Naive thymus-derived CD4-positive, alpha-beta T cell (primary cell): Measurements from ENCODE around the gene FCGBP. TPM values are rescaled to one million over a fixed set of nuclear protein-coding genes. Genes with fewer than 3 reads are reported as not detected.

Experiments used
- ATAC-seq: fragments of 150-1000 bp; cut with Tn5 transposase; 2 replicates; pipeline ENCODE4 v1.10.0; 2021; ENCODE audit warnings: mild to moderate bottlenecking, moderate library complexity
- CTCF ChIA-PET: fragments of 350-600 bp; sonication (Branson Sonifier 250); formaldehyde crosslinking; loops from one replicate; lab custom pipeline; 2021; ENCODE audit warnings: antibody characterized with exemption; lab: Charles Lee
- POLR2A ChIA-PET: fragments of 350-600 bp; sonication (Branson Sonifier 250); formaldehyde crosslinking; loops from one replicate; lab custom pipeline; 2021; ENCODE audit warnings: antibody characterized with exemption, inconsistent platforms; lab: Charles Lee
- DNase-seq, 9 donors: peaks; one replicate each; pipeline versions ENCODE4 v3.0.0 to v3.0.0-alpha.2; 2020 to 2022; ENCODE audit warnings: mixed read lengths in 1 of 9
- H3K27ac ChIP-seq: one replicate; pipeline ENCODE4 v1.7.0; 2013; ENCODE audit warnings: mild to moderate bottlenecking, low read depth, low read length, moderate library complexity
- H3K27me3 ChIP-seq, 2 donors: one replicate each; pipeline ENCODE4 v1.7.0; 2013; ENCODE audit warnings: low read length in 2 of 2, mild to moderate bottlenecking in 2 of 2, moderate library complexity in 2 of 2; ENCODE audit not compliant: control insufficient read depth in 2 of 2, insufficient read depth in 2 of 2
- H3K36me3 ChIP-seq, 3 experiments: 1 replicate in 2 of 3; 2 replicates in 1 of 3; pipeline ENCODE4 v1.7.0; 2013; ENCODE audit warnings: low read length in 3 of 3, mild to moderate bottlenecking in 3 of 3, moderate library complexity in 1 of 3; ENCODE audit not compliant: insufficient read depth in 3 of 3, control insufficient read depth in 2 of 3
- H3K4me1 ChIP-seq, 2 donors: one replicate each; pipeline ENCODE4 v1.7.0; 2013; ENCODE audit warnings: low read length in 2 of 2, mild to moderate bottlenecking in 2 of 2, moderate library complexity in 1 of 2; ENCODE audit not compliant: control insufficient read depth in 2 of 2, insufficient read depth in 2 of 2
- H3K4me3 ChIP-seq: 2 replicates; pipeline ENCODE4 v1.7.0; 2013; ENCODE audit warnings: mild to moderate bottlenecking, low read length
- H3K9me3 ChIP-seq, 3 experiments: 1 replicate in 2 of 3; 2 replicates in 1 of 3; pipeline ENCODE4 v1.7.0; 2013; ENCODE audit warnings: low read length in 3 of 3; ENCODE audit not compliant: control insufficient read depth in 2 of 3
- H3K27ac Mint-ChIP-seq, 9 donors: one replicate each; pipeline ENCODE4 v1.8.0; 2020 to 2022; ENCODE audit warnings: mixed read lengths in 9 of 9, mild to moderate bottlenecking in 8 of 9, moderate library complexity in 5 of 9, inconsistent platforms in 2 of 9
- H3K27me3 Mint-ChIP-seq, 5 donors: one replicate each; pipeline ENCODE4 v1.8.0; 2021 to 2022; ENCODE audit warnings: mixed read lengths in 5 of 5, mild to moderate bottlenecking in 1 of 5
- H3K36me3 Mint-ChIP-seq, 5 donors: one replicate each; pipeline ENCODE4 v1.8.0; 2020 to 2022; ENCODE audit warnings: mixed read lengths in 5 of 5, mild to moderate bottlenecking in 3 of 5, inconsistent platforms in 1 of 5
- H3K4me1 Mint-ChIP-seq, 7 donors: one replicate each; pipeline ENCODE4 v1.8.0; 2020 to 2022; ENCODE audit warnings: mixed read lengths in 7 of 7, mild to moderate bottlenecking in 3 of 7, inconsistent platforms in 1 of 7
- H3K4me3 Mint-ChIP-seq, 10 donors: one replicate each; pipeline ENCODE4 v1.8.0; 2020 to 2022; ENCODE audit warnings: mild to moderate bottlenecking in 10 of 10, mixed read lengths in 10 of 10, moderate library complexity in 6 of 10, inconsistent platforms in 2 of 10
- H3K9me3 Mint-ChIP-seq, 11 donors: one replicate each; pipeline ENCODE4 v1.8.0; 2020 to 2022; ENCODE audit warnings: mixed read lengths in 11 of 11, mild to moderate bottlenecking in 4 of 11, inconsistent platforms in 1 of 11, moderate library complexity in 1 of 11
- intact Hi-C, 2 donors: fragments of 100-400 bp; cut with micrococcal nuclease; formaldehyde crosslinking; loops; one replicate each; pipeline ENCODE4 v1.15.1; 2023
- polyA plus RNA-seq, 2 donors: library from polyadenylated mRNA; unstranded; fragments of 300-500 nt; fragmentation: Illumina TruSeq; gene quantifications; one replicate each; pipeline ENCODE4 v1.2.3, GENCODE V29; 2021
- total RNA-seq, 6 experiments: library from RNA in 5 of 6; stranded (reverse) in 5 of 6; gene quantifications; 1 replicate in 5 of 6; 2 replicates in 1 of 6; pipeline ENCODE4 v1.2.3 and lab custom pipeline; 2021 to 2026

The FCGBP gene
- total and polyA plus RNA-seq, 7 experiments from 2014 or later = 0.57 to 118 (median 25.9) TPM

DNA sequence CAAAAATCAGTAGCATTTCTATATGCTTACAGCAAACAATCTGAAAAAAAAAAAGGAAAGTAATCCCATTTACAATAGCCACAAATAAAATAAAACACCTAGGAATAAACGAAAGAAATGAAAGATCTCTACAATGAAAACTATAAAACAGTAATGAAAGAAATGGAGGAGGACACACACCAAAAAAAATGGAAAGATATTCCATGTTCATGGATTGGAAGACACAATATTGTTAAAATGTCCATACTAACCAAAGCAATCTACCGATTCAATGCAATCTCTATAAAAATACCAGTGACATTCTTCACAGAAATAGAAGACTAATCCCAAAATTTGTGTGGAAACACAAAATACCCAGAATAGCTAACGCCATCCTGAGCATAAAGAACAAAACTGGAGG is 4.7 kb downstream of the FCGBP start:
- H3K27ac Mint-ChIP-seq = no peak overlapping the region
- peaks cover 0 to 23% (median 9%) of the 10 kb centered on the region in 5 donors for H3K36me3 Mint-ChIP-seq
- POLR2A ChIA-PET = no interaction called here
- Histone ChIP-seq H3K27ac (no peak overlapping the region), H3K4me3 (no peak overlapping the region), H3K27me3 (no peaks in the 10 kb centered on the region), H3K9me3 (no peaks in the 10 kb centered on the region), H3K4me1 (peaks cover 9 to 19% of the 10 kb centered on the region in 2 donors), H3K36me3 (no peaks in the 10 kb centered on the region)
- no peak for DNase-seq
- intact Hi-C loops = no loop called here
- peaks cover 11 to 64% (median 50%) of the 10 kb centered on the region in 7 donors for H3K4me1 Mint-ChIP-seq
- no peak for ATAC-seq
- peaks cover 0 to 3% (median 0%) of the 10 kb centered on the region in 5 donors for H3K27me3 Mint-ChIP-seq
- CTCF ChIA-PET = interaction anchor here (1.6 kb wide), 1 partner anchor 39 kb away, joined by 3 read pairs; no protein-coding TSS in a partner anchor
- no peak overlapping the region for H3K4me3 Mint-ChIP-seq
- peaks cover 0 to 7% (median 0%) of the 10 kb centered on the region in 11 donors for H3K9me3 Mint-ChIP-seq

DNA sequence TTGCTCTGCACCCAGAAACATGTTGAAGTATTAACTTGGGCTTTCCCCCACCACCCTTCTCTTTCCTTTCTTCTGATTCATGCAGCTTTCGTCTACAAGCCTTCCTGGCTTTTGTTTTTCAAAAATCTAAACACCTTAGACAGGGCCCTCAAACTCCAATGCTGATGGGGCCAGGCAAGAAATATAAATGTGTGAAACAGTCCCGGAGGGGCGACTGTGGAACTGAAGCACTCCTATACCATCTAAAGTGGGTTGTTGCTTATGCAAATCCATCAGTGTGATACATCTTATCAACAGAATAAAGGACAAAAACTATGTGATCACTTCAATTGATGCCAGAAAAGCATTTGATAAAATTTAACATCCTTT is 6.1 kb downstream of the FCGBP start:
- H3K4me1 Mint-ChIP-seq = peaks cover 6 to 50% (median 38%) of the 10 kb centered on the region in 7 donors
- peaks cover 0 to 8% of the 10 kb centered on the region in 2 donors for H3K4me1 ChIP-seq
- peaks cover 0 to 3% (median 0%) of the 10 kb centered on the region in 5 donors for H3K27me3 Mint-ChIP-seq
- H3K27ac ChIP-seq = no peak overlapping the region
- ATAC-seq (no peak), DNase-seq (no peak)
- no peak overlapping the region for H3K4me3 ChIP-seq
- peaks cover 0 to 7% (median 0%) of the 10 kb centered on the region in 11 donors for H3K9me3 Mint-ChIP-seq
- intact Hi-C loops = no loop called here
- POLR2A ChIA-PET = interaction anchor here (0.6 to 1.7 kb wide), 4 partner anchors 12 to 42 kb away, joined by 3 to 5 read pairs (median 4); partner anchors contain the start of gene PSMC4
- no peaks in the 10 kb centered on the region for H3K27me3 ChIP-seq
- no peaks in the 10 kb centered on the region for H3K9me3 ChIP-seq
- H3K36me3 ChIP-seq = no peaks in the 10 kb centered on the region
- CTCF ChIA-PET = interaction anchor here (1.5 to 1.6 kb wide), 2 partner anchors 40 to 42 kb away, joined by 3 to 4 read pairs; no protein-coding TSS in a partner anchor
- peak overlapping the region in 4 of 10 donors; percentile 5 to 39 (median 16) for H3K4me3 Mint-ChIP-seq
- H3K36me3 Mint-ChIP-seq = peaks cover 0 to 30% (median 5%) of the 10 kb centered on the region in 5 donors
- peak overlapping the region in 4 of 9 donors; percentile 2 to 63 (median 40) for H3K27ac Mint-ChIP-seq

DNA sequence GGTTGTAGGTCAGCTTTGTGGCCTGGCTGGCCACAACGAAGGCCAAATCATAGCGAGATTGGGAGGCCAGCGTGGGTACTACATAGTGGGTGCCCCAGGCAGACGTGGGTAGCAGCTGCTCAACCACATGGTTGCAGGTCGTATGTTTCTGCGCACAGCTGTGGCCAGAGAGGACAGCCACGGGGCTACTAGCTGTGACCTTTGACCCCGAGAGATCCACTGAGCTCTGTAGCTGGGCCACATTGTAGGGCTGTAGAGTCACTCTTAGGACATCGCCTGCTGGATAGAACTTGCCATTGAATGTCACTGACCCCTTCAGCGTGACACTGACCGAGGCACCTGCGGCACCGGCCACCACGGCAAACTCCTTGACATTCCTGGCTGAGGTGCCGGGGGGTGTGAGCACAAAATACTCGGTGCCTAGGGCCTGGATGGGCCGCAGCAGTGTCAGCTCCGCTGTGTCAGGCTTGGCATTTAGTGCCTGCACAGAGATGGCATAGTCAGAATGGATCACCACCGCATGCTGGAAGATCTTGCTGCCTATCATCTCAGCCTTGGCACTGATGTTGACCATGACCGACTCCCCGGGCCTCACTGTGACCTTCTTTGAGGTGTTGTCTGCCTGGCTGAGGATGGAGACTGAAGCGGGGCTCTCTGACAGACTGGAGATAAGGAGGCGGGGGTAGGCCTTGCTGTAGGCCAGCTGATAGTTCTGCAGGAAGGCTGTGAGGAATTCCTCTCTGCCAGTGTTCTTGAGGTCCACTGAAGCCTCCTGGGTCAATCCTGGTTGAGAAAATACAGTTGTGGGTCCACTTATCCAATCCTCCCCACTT is 6.7 kb downstream of the FCGBP start:
- H3K4me3 ChIP-seq = no peak overlapping the region
- H3K36me3 ChIP-seq = no peaks in the 10 kb centered on the region
- peaks cover 0 to 3% (median 0%) of the 10 kb centered on the region in 5 donors for H3K27me3 Mint-ChIP-seq
- peaks cover 0 to 8% of the 10 kb centered on the region in 2 donors for H3K4me1 ChIP-seq
- H3K4me1 Mint-ChIP-seq = peaks cover 6 to 47% (median 36%) of the 10 kb centered on the region in 7 donors
- intact Hi-C loops = no loop called here
- peak overlapping the region in 5 of 9 donors; percentile 2 to 63 (median 39) for H3K27ac Mint-ChIP-seq
- POLR2A ChIA-PET = interaction anchor here (0.7 to 1.7 kb wide), 5 partner anchors 12 to 43 kb away, joined by 3 to 5 read pairs (median 4); partner anchors contain the start of gene PSMC4
- H3K27ac ChIP-seq = no peak overlapping the region
- H3K27me3 ChIP-seq = no peaks in the 10 kb centered on the region
- ATAC-seq = no peak
- no peaks in the 10 kb centered on the region for H3K9me3 ChIP-seq
- H3K36me3 Mint-ChIP-seq = peaks cover 0 to 33% (median 5%) of the 10 kb centered on the region in 5 donors
- DNase-seq = no peak
- CTCF ChIA-PET = interaction anchor here (0.6 to 1.5 kb wide), 2 partner anchors 15 to 42 kb away, joined by 4 to 8 read pairs; no protein-coding TSS in a partner anchor
- peaks cover 0 to 7% (median 0%) of the 10 kb centered on the region in 11 donors for H3K9me3 Mint-ChIP-seq
- peak overlapping the region in 4 of 10 donors; percentile 5 to 39 (median 16) for H3K4me3 Mint-ChIP-seq

DNA sequence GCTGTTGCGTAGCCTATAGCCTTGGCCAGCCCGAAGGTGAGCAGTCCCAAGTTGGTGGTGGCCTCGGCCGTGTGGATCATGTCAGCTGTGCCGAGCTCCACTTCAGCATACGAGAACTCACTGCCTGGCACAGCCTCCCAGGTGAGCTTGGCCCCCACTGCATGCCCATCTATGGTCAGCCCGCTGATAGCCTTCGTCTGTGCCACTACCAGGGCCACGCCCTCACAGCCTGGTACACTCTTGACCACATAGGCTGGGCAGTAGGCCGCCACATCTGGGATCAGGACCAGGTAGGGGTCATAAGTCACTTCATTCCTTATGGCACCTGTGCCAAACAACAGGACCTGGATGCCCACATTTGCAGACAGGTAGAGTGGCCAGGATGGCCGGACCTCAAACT is 7.4 kb downstream of the FCGBP start:
- POLR2A ChIA-PET = interaction anchor here (1.3 to 1.7 kb wide), 3 partner anchors 11 to 25 kb away, joined by 3 to 4 read pairs (median 4); no protein-coding TSS in a partner anchor
- intact Hi-C loops = no loop called here

DNA sequence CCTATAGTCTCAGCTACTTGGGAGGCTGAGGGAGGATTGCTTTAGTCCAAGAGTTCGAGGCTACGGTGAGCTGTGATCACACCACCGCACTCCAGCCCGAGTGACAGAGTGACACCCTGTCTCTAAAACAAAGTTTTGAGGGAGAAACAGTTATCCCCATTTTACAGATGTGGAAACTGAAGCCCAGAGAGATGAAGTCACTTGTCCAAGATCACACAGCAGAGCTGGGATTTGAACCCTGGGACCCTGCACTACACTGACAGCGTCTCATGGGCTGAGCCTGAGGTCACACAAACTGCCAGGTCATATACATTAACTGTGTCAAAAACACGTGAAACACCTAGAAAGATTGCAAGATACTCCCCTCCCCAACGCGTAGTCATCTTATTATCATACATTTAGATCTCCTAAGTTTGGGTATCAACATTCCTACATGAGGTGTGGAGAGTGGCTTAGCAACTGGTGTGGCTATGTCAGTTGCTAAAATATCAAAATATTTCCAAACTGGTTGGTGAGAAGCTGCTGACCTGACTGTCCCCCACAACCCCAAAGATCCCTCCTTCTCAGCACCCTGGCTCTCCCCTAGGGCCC is 8.2 kb downstream of the FCGBP start:
- peak overlapping the region in 1 of 9 donors; percentile 76 for H3K27ac Mint-ChIP-seq

More for the DNA sequence above, 7.4 kb downstream of the FCGBP start:
- Histone ChIP-seq H3K27me3 (no peaks in the 10 kb centered on the region), H3K9me3 (no peaks in the 10 kb centered on the region), H3K4me3 (no peak overlapping the region), H3K36me3 (no peaks in the 10 kb centered on the region), H3K4me1 (peaks cover 0 to 8% of the 10 kb centered on the region in 2 donors), H3K27ac (no peak overlapping the region)
- CTCF ChIA-PET = interaction anchor here (0.6 to 2.8 kb wide), 2 partner anchors 15 to 43 kb away, joined by 8 to 12 read pairs; partner anchors contain the start of gene PSMC4
- Mint-ChIP-seq H3K9me3 (peaks cover 0 to 7% (median 0%) of the 10 kb centered on the region in 11 donors), H3K27me3 (peaks cover 0 to 3% (median 0%) of the 10 kb centered on the region in 5 donors), H3K27ac (no peak overlapping the region), H3K36me3 (peaks cover 0 to 33% (median 5%) of the 10 kb centered on the region in 5 donors), H3K4me1 (peaks cover 6 to 41% (median 33%) of the 10 kb centered on the region in 7 donors), H3K4me3 (no peak overlapping the region)
- ATAC-seq (no peak), DNase-seq (peak in 1 of 9 donors; percentile 12)

DNA sequence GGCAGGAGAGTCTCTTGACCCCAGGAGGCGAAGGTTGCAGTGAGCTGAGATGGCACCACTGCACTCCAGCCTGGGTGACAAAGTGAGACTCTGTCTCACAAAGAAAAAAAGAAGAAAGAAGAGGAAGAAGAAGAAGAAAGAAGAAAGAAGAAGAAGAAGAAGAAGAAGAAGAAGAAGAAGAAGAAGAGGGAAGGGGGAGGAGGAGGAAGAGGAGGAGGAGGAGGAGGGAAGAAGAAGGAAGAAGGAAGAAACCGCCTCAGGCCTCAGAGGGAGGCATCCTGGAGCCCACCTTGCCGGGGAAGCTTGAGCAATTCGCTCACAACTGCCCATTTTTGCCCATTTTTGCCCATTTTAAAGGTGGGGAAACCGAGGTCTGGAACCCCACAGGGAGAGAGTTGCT is 9.5 kb downstream of the FCGBP start:
- Histone ChIP-seq H3K27ac (no peak overlapping the region), H3K4me1 (peaks cover 0 to 8% of the 10 kb centered on the region in 2 donors), H3K4me3 (no peak overlapping the region), H3K27me3 (no peaks in the 10 kb centered on the region), H3K36me3 (no peaks in the 10 kb centered on the region), H3K9me3 (no peaks in the 10 kb centered on the region)
- H3K4me3 Mint-ChIP-seq = no peak overlapping the region
- H3K27ac Mint-ChIP-seq = peak overlapping the region in 1 of 9 donors; percentile 21
- intact Hi-C loops = no loop called here
- H3K27me3 Mint-ChIP-seq = no peaks in the 10 kb centered on the region
- ATAC-seq (no peak), DNase-seq (no peak)
- H3K36me3 Mint-ChIP-seq = peaks cover 0 to 28% (median 6%) of the 10 kb centered on the region in 5 donors
- POLR2A ChIA-PET = interaction anchor here (0.8 to 1.3 kb wide), 2 partner anchors 26 to 45 kb away, joined by 3 to 4 read pairs; no protein-coding TSS in a partner anchor
- peaks cover 6 to 27% (median 22%) of the 10 kb centered on the region in 7 donors for H3K4me1 Mint-ChIP-seq
- H3K9me3 Mint-ChIP-seq = peaks cover 0 to 4% (median 0%) of the 10 kb centered on the region in 11 donors
- CTCF ChIA-PET = interaction anchor here (2.8 kb wide), 1 partner anchor 45 kb away, joined by 12 read pairs; the partner anchor contains the start of gene PSMC4

More for the DNA sequence above, 8.2 kb downstream of the FCGBP start:
- Histone ChIP-seq H3K27ac (no peak overlapping the region), H3K36me3 (no peaks in the 10 kb centered on the region), H3K27me3 (no peaks in the 10 kb centered on the region), H3K4me3 (no peak overlapping the region), H3K9me3 (no peaks in the 10 kb centered on the region), H3K4me1 (peaks cover 0 to 8% of the 10 kb centered on the region in 2 donors)
- H3K9me3 Mint-ChIP-seq = peaks cover 0 to 7% (median 0%) of the 10 kb centered on the region in 11 donors
- ChIA-PET POLR2A (interaction anchor here (0.8 to 1.7 kb wide), 5 partner anchors 10 to 856 kb away, joined by 3 to 4 read pairs (median 4); no protein-coding TSS in a partner anchor), CTCF (interaction anchor here (2.8 kb wide), 1 partner anchor 44 kb away, joined by 12 read pairs; the partner anchor contains the start of gene PSMC4)
- intact Hi-C loops = no loop called here
- H3K4me1 Mint-ChIP-seq = peaks cover 6 to 35% (median 30%) of the 10 kb centered on the region in 7 donors
- peaks cover 0 to 33% (median 5%) of the 10 kb centered on the region in 5 donors for H3K36me3 Mint-ChIP-seq
- ATAC-seq (no peak), DNase-seq (no peak)
- H3K27me3 Mint-ChIP-seq = peaks cover 0 to 3% (median 0%) of the 10 kb centered on the region in 5 donors
- no peak overlapping the region for H3K4me3 Mint-ChIP-seq
